Stimulated activated CD8-positive, alpha-beta memory T cell treated with anti-CD3 and anti-CD28 coated beads, Interleukin-2, amount 100 ng/mL, for 48 hours (primary cell): ENCODE data around the gene COBL.

Source experiments
- DNase-seq, 2 donors: peaks; one replicate each; pipeline ENCODE4 v3.0.0-alpha.2; 2020; ENCODE audit warnings: low read depth in 2 of 2

COBL gene

GRCh38 chr7:51054231-51054630 is 262.4 kb downstream of the COBL start:
- DNase-seq = no peak

- DNase-seq = no peak
These were observed 263.3 kb downstream of the COBL start for GRCh38 chr7:51053160-51053925.

DNA sequence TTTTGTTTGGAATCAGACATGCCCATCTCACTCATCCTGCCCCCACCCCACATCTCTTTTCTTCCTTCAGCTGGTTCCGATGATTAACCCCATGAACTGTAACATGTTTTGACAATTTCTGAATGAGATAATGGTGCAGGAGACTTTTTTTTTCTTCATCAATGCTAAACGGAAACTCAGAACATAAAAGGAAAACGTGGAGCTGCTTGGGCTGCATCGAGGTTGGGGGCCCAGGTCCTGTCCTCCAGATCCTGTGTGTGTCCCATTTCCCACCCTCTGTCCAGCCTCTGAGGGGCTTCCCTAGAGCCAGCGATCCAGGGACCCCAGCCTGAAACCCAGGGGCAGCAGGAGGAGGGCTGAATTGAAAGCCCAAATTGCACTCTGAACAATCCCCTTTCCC is 270.1 kb downstream of the COBL start:
- no peak for DNase-seq

DNA sequence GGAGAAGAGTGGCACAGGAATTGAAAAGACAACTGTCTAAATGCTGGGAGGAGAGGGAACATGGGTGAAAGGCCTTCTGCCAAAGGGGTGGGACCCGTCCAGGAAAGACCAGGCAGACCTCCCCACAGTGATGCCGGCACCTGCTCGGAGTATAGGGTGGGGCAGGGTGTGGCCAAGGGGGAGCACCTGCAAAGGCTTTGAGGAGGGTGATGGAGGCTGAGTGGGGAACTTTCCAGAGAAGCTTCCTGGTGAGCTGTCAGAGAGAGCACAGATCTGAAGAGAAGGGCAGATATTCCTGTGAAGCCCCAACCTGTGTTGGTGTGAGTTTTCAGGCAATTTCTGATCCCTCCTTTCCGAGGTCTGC is 270.5 kb downstream of the COBL start:
- DNase-seq = no peak

- no peak for DNase-seq
These were observed 271.1 kb downstream of the COBL start for GRCh38 chr7:51045319-51046102.

DNA sequence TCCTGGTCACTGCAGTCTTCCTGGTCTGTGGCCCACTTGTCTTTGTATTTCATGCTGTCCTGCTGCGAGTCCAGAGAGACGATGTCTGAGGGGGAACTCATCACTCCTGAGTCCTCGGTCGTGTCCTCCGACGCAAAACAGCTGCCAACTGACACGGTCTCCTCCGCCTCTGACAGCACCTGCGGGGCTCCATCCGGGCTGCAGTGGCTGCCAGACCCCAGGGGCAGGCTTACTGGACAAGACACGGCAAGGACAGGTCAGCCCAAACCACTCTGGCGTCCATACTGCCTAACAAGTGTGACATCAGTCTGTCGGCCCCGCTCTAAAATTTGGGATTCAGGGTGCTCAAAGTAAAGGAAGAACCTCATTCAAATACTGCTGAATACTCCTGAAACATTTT is 273.1 kb downstream of the COBL start:
- DNase-seq = no peak

DNA sequence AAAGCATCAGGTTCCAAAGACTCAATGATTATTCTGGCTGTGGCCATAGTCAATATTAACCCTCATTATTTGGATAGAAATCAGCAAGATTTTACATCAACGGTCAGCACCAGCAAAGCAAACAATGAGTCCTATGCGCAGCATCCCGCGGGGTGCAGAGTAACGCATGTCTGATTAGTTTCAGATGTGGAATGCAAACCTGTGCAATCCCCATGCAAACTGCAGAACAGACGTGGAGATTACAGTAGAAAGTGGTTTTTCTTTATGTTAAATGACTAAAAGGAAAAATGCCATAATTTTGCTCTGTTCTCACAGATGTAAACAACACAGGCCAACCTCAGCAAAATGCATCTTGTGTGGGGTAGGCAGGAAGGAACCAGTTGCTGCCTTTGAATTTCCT is 275.8 kb downstream of the COBL start:
- DNase-seq = no peak

DNA sequence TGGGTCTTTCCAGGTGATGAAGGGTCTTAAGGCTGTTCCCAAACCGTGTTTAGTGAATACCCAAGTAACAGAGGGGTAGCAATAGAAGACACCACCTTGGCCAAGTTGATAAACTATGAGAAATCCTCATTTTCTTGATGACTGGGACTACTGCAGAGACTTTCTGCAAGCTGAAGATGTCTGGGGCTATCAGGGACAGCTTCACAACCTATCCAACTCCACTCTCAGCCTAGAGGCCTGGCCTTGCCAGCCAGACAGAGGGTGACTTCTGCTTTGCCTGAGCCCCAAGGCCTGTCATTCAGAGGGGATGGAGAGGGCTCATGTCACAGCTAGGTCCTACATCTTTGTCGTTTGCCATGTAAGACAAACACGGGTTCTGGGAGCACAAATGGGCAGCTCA is 278.0 kb downstream of the COBL start:
- DNase-seq = no peak

DNA sequence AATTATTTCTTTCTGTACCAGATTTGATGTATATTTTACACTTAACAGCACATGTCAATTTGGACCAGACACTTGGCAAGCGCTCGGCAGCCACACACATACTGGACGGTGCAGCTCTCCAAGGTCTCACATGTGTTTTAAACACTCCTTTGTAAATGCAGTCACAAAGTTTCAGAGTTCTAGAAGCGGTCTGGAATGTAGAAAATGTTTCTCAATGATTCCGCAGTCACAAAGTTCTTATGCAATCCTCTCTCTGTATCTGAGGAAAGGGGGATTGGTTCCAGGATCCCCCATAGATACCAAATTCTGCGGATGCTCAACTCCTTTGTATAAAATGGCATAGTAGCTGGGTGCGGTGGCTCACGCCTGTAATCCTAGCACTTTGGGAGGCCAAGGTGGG is 280.9 kb downstream of the COBL start:
- no peak for DNase-seq

DNA sequence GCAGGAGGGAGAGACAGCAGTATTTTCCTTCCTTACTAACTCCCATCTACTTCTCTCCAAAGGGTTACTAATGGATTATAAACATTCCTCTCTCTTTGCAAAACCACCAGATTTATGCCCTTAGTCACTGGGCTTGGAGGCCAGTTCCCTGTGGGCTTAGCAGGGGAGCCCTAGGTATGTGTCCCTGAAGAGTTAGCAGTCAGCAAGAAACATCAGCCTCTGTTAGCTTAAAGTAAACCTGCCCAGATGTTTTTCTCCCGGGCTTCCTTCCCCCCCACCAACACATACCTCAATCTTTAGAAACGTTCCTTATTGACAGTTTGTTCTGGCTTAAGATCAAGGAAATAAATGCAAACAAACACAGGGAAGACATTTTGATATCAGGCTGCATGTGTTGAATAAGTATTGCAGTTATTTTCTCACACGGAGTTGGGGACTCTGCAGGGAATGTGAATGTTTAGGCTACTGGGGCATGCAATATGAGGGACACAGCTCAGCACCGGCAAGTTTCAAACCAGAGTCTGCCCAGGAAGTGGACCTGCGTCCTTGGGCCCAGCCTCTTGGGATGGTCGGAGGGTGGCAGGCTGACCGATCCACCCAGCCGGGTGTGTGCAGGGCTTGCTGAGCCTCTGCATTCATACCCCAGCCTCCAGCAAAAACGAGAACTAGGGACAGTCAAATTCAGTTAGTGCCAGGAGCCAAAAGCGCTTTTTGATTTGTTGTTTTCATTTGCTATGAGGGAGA is 281.9 kb downstream of the COBL start:
- DNase-seq = no peak

DNA sequence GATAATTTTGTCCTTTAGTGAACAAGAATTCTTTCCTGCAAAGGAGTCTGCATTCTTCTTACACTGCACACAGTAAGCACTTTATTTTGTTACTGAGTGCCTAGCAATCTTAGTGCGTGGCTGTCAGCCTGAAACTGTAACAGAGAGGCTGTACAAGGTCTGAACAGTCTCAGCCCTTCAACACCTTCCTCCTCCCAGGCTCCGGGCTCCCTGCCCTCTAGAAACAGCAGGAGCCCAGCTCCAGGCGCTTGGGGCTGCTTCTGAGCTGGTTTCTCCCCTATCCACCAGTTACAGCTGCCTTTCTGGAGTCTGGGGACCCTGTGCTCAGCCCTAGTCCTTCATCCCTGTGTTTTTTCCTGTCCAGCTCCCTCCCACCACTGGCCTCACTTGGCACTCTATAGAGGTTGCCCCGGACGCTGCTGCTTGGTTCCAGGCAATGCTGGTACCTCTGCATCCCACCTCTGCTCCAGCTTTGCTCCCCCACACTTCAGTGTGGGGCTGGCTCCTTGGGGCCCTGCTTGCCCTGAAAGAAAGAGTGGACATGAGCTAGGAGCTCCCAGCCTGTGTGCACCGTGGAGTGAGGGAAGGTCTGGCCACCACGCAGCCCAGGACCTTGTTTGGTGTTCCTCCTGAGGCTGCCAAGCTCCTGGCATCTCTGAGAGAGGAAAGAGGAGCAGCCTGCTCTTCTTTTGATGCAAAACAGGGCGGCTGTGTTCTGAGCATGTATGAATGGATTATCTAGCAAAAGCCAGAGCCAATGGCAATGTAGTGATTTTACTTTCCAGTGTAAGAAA is 282.7 kb downstream of the COBL start:
- DNase-seq = no peak

- no peak for DNase-seq
These were observed 284.7 kb downstream of the COBL start for GRCh38 chr7:51031791-51032515.

GRCh38 chr7:51031216-51031615 is 285.4 kb downstream of the COBL start:
- DNase-seq = no peak

GRCh38 chr7:51029701-51030191 is 286.9 kb downstream of the COBL start:
- DNase-seq = no peak

DNA sequence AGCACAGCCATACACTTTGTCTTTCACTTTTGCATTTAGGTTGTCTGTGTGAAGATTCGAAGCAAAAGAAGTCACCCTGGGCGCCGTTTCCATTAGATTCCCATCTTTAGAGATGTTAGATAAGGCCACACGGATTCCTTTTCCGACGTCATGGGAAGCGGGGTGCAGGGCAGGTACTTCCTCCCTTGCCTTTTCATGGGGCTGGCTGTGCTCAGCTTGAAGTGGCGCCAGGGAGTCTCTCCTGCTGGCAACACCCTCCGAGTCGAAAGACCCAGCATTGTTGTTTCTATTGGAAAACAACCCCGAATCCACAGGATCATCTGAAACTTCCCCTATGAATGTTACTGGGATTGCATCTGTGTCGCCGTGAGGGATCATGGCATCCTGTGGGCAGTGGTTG is 287.5 kb downstream of the COBL start:
- no peak for DNase-seq

- DNase-seq = no peak
These were observed 288.4 kb downstream of the COBL start for GRCh38 chr7:51027935-51028830.

GRCh38 chr7:51027106-51027934 is 289.3 kb downstream of the COBL start:
- DNase-seq = no peak

GRCh38 chr7:51026341-51026740 is 290.3 kb downstream of the COBL start:
- no peak for DNase-seq

DNA sequence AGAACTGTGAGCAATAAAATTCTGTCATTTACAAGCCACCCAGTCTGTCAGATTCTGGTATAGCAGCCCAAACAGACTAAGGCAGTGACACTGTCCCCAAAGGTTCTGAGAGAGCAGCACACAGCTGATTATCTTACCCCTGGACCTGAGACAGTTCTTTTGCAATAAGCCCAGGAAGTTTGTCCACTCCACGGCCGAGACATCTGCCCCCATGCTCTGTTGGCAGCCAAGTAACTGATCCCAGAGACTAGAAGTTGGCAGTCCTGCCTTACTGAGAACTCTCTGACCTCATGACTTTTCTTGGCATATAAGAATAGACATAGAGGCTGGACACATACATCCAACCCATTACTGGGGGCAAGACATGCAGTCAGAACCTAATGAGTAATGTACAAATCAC is 290.9 kb downstream of the COBL start:
- no peak for DNase-seq
